ENCODE measurements around the gene SPAG17.

The SPAG17 gene

GRCh38 chr1:118159569-118159968, 25.5 kb downstream of the SPAG17 start:
- no peak for DNase-seq

DNA sequence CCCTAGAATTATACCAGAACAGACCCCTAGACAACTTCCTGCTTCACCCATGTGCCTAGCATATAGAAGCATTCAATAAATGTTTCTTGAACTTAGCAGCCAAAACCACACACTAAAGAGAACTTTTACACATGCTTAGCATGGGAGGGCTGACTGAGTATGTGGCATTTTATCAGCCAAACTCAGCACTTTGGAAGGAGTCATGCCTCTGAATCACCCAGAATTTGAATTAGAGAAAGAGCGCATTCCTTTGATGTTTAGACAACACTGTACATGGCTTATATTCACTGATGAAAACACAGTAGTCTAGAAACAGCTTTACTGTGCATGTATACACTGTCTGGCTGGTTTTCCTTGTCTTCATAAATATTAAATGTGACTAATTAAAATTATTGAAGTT, 26.1 kb downstream of the SPAG17 start:
- DNase-seq: no peak

DNA sequence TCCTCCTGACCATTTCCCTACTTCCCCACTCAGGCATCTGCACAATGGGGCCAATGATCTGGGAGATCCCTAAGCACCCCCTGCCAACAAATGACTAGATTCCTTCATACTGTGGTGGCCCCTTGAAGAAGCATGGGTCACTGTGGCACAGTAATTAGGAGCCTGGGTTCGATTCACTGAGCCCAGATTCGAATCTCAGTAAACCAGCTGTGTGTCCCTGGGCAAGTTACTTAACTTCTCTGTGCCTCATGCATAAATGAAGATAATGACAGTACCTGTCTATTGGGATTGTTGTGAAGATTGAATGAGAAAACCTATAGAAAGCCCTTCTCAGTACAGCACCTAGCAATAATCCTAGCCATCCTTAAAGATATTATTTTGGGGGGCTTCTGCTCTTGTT, 27.5 kb downstream of the SPAG17 start:
- no peak for DNase-seq

DNA sequence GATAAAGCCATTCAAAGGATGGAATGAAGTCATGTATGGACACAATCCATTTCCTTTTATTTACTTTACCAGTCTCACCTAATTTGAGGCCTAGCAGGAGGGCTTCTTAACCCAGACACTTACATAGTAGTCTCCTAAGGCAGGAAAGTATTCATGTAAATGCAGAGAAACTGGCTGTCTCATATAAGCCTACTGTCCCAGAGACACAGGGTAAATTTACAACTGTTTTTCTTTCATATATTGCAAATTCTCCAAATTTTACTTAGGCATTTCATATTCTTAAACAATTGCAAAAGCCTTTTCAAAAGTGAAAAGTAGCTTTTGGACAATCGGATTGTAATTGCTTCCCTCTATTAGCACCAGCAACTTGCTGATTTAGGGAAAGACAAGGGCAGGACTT, 29.9 kb downstream of the SPAG17 start:
- DNase-seq: no peak

- no peak for DNase-seq
Measured at GRCh38 chr1:118154220-118154619, 30.8 kb downstream of the SPAG17 start.

DNA sequence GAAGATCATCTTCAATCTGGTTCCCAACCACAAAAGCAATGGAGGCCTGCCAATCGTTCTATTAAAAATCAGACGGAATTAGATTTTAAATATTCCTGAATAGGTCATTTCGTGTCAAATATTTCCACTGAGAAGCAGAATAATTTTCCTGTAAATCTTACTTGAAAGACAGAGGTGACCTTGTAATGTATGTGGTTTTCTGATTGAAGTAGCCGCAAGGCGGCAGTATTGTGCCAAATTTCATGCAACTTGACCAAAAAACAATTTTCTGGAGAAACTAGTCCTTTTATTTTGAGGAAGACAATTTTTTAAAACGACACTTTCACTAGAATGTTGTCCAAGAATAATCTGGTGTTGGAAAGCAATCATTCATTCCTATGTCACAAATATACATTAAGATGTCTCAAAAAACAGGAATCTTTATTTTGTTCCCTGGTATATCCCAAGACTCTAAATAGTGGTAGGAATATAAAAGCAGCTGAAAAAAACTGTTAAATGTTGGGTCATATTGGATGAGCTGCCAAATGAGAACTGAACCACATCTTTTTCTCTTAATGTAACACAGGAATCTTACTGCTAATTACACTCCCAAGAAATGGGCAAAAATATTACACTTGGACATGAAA, 33.6 kb downstream of the SPAG17 start:
- DNase-seq: peak in 1 of 4 experiments; percentile 4

DNA sequence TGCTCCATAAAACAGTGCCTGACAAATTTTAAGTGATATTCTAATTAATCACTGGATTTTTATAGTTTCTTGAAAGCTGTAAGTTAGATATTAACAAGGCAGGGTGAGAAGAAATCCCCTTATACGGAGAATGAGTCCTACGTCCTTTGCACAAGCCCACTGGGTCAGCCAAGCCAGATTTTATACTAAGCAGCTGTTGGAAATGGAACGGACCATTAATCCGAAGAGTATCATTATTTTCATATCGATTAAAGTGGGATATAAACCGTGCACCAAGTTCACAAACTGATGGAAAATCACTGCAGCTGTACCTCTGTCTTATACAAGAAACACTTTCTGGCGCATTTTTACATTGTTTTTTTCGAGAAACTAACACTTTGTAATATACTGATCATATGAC, 35.2 kb downstream of the SPAG17 start:
- no peak for DNase-seq

- DNase-seq: no peak
Measured at GRCh38 chr1:118148034-118148433, 37.0 kb downstream of the SPAG17 start.

GRCh38 chr1:118147522-118147921, 37.5 kb downstream of the SPAG17 start:
- no peak for DNase-seq

GRCh38 chr1:118145721-118146120, 39.3 kb downstream of the SPAG17 start:
- no peak for DNase-seq

- no peak for DNase-seq
Measured at GRCh38 chr1:118144684-118145083, 40.3 kb downstream of the SPAG17 start.

DNA sequence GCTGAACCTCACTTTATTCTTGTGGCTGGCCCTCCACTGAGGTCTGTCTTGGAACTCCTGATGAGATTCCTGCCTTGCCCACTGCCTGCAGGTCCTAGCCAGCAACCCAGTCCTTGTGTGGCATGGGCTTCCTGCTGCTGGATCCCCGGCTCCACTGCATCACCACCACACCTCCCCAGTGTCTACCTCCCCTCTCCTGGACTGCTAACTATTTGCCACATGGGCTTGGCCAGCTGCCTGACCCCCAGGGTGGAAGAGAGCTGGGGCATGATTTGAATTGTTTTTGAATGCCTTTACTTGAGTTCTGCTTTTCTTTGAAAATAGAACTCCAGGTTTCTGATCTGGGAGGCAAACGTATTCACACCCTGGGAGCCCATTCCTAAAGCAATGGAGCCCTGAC, 41.2 kb downstream of the SPAG17 start:
- DNase-seq: no peak

DNA sequence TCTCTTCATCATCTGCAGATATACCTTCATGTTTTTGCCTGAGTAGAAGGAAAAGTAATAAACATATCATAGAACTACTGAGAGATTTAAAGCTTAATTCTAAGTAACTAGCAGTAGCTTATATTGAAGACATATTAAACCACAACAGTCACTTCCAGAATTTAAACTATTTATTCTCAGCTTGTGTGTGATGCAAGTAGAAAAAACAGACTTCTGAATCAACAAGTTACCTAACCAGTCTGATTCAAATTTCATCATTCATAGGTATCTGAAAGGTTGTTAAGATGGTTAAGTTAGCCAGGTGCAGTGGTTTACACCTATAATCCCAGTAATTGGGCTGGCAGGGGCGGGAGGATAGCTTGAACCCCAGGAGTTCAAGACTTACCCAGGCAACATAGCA, 41.9 kb downstream of the SPAG17 start:
- DNase-seq: no peak

DNA sequence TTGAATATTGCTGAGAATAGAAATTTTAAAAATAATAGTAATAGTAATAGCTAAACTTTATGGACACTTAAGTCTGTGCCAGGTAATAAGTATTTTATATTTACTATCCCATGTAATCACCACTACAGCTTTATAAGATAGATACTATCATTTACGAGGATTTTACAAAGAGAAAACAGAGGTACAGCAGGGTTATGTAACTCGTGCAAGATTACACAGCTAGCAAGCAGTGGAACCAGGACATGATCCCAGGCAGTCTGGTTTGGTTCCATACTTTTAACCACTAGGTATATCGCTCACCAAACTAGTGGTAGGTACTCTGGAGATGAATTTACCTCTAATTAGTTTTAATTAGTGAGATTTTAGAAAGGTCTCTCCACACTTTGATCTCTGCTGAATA, 42.5 kb downstream of the SPAG17 start:
- DNase-seq: no peak

DNA sequence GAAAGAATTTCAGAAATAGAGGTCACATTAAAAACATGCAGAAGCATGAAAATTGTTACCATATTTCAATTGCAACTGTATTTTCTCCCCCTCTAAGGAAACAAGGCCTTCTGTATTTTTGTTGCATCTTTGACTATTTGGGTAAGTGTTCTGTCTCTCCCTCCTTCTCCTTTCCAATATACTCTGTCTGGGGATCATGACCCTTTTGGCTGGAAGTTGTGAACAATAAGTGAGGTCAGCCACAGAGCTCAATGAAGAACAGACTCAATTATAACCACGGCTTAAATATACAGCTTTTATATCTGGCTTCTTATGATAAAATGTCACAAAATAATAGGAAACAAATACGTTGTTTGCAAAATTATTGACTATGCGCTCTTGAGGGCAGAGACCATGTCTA, 47.1 kb downstream of the SPAG17 start:
- no peak for DNase-seq

GRCh38 chr1:118136187-118136941, 48.7 kb downstream of the SPAG17 start:
- no peak for DNase-seq

GRCh38 chr1:118132000-118132399, 53.0 kb downstream of the SPAG17 start:
- no peak for DNase-seq

DNA sequence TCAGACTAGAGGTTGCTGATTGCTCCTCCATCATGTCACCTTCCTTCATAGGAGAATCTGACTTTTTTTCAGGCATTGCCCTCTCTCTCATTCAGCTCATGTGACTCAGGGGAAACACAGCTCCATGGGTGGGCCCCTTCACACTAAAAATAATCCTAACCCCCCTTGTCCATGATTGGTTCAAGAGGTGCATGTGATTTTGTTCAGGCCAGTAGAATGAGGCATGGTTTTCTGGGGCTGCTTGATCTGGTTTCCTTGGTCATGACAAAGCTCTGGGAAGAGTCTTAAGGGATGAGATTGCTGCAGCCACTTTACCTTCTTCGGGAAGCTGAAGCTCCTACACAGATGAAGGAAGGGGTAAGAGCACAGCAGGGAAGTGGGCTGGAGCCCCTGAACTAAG, 56.3 kb downstream of the SPAG17 start:
- no peak for DNase-seq

- no peak for DNase-seq
Measured at GRCh38 chr1:118124064-118124463, 61.0 kb downstream of the SPAG17 start.

- no peak for DNase-seq
Measured at GRCh38 chr1:118123116-118123839, 61.8 kb downstream of the SPAG17 start.

- no peak for DNase-seq
Measured at GRCh38 chr1:118122234-118123004, 62.6 kb downstream of the SPAG17 start.

GRCh38 chr1:118118873-118119463, 66.1 kb downstream of the SPAG17 start:
- no peak for DNase-seq

DNA sequence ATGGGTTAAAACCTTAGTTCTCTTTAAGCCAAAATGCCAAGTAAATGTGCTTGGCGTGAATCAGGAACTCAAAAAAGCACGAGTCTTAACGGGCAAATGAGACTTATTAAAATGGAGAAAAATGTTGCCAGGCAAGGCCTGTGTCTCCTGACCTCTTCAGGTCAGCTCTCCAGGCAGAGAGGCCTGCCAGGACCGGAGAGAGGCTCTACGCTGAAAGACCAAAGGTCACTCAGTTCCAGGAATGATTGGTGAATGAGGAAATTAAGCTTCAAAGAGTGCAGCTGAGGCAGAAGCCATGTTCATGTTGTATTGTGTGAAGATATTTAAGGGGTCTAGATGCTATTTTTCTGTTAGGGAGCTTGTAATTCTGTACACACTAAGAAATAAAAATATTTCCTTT, 66.6 kb downstream of the SPAG17 start:
- DNase-seq: no peak
